ENCODE data around the gene ANKRD45. TPM values are rescaled to one million over a fixed set of nuclear protein-coding genes. Genes with fewer than 3 reads are reported as not detected.
"Not testable (repeated sequence)": the region's sequence is repeated elsewhere in the genome, so short reads cannot be mapped to it uniquely, and the experiment has no call there.

Gene ANKRD45
- total RNA-seq, 1 donor from 2014 or later = 1.3 TPM

DNA sequence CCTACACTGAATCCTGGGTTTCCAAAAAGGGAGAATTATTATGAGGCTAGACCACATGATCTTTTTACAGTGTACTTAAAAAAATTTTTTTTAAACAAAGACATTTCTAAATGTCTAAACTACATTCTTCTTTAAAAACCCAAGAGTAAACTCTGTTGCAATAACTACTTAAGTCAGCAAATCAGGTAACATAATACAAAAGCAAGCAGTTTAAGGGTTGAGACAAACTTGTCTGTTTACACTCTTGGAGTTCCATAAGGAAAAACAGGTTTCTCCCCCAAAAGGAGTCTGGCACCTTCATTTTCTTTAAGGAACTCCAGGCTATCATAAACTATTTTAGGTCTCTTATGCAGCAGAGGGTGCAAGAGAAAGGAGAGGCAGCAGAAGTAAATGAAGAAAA, 12.5 kb upstream of the ANKRD45 start:
- Mint-ChIP-seq H3K36me3 (ENCODE audit: low read depth, unreplicated experiment) (no peaks in the 10 kb centered on the region), H3K27ac (ENCODE audit: unreplicated experiment) (no peak overlapping the region)

GRCh38 chr1:173680152-173680551, 10.5 kb upstream of the ANKRD45 start:
- not testable (repeated sequence) for H3K27me3 Mint-ChIP-seq (ENCODE audit: unreplicated experiment); H3K9me3 Mint-ChIP-seq (ENCODE audit: unreplicated experiment); H3K4me3 Mint-ChIP-seq (ENCODE audit: unreplicated experiment); DNase-seq (ENCODE audit: low spot score); H3K36me3 Mint-ChIP-seq (ENCODE audit: low read depth, unreplicated experiment); H3K4me1 Mint-ChIP-seq (ENCODE audit: unreplicated experiment); H3K27ac Mint-ChIP-seq (ENCODE audit: unreplicated experiment)

More for the DNA sequence above, 12.5 kb upstream of the ANKRD45 start:
- no peak overlapping the region for H3K4me3 Mint-ChIP-seq (ENCODE audit: unreplicated experiment)
- TF ChIP-seq, protein P1, sequence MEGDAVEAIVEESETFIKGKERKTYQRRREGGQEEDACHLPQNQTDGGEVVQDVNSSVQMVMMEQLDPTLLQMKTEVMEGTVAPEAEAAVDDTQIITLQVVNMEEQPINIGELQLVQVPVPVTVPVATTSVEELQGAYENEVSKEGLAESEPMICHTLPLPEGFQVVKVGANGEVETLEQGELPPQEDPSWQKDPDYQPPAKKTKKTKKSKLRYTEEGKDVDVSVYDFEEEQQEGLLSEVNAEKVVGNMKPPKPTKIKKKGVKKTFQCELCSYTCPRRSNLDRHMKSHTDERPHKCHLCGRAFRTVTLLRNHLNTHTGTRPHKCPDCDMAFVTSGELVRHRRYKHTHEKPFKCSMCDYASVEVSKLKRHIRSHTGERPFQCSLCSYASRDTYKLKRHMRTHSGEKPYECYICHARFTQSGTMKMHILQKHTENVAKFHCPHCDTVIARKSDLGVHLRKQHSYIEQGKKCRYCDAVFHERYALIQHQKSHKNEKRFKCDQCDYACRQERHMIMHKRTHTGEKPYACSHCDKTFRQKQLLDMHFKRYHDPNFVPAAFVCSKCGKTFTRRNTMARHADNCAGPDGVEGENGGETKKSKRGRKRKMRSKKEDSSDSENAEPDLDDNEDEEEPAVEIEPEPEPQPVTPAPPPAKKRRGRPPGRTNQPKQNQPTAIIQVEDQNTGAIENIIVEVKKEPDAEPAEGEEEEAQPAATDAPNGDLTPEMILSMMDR (IDR thresholded peaks at IDR 0.05; ENCODE audit: unreplicated experiment) = no peak
- H3K9me3 Mint-ChIP-seq (ENCODE audit: unreplicated experiment) = no peaks in the 10 kb centered on the region
- H3K27me3 Mint-ChIP-seq (ENCODE audit: unreplicated experiment) = no peaks in the 10 kb centered on the region
- DNase-seq (ENCODE audit: low spot score) = no peak
- H3K4me1 Mint-ChIP-seq (ENCODE audit: unreplicated experiment) = no peaks in the 10 kb centered on the region

DNA sequence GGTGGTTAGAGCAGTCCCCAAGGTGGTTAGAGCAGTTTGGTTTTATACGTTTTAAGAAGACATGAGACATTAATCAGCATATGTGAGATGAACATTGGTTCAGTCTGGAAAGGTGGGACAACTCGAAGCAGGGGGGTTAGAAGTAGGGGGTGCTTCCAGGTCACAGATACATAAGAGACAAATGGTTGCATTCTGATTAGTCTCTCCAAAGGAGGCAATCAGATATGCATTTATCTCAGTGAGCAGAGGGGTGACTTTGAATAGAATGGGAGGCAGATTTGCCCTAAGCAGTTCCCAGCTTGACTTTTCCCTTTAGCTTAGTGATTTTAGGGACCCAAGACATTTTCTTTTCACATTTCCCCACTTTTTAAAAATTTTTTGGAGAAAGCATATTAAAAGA, 4.8 kb upstream of the ANKRD45 start:
- not testable (repeated sequence) for H3K9me3 Mint-ChIP-seq (ENCODE audit: unreplicated experiment); DNase-seq (ENCODE audit: low spot score); H3K4me3 Mint-ChIP-seq (ENCODE audit: unreplicated experiment); H3K4me1 Mint-ChIP-seq (ENCODE audit: unreplicated experiment); H3K27ac Mint-ChIP-seq (ENCODE audit: unreplicated experiment); H3K27me3 Mint-ChIP-seq (ENCODE audit: unreplicated experiment); H3K36me3 Mint-ChIP-seq (ENCODE audit: low read depth, unreplicated experiment)

DNA sequence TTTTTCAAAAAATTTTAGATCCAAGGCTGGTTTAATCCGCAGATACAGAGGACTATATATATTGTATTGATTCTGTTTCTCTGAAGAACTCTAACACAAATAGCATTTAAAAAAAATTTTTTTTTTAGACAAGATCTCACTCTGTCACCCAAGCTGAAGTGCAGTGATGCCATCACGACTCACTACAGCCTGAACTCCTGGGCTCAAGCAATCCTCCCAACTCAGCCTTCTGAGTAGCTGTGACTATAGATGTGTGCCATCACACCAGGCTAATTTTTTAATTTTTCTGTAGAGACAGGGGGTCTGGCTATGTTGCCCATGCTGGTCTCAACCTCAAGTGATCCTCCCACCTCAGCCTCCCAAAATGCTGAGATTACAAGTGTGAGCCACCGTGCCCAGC, 3.0 kb downstream of the ANKRD45 start:
- TF ChIP-seq, protein P1 (IDR thresholded peaks at IDR 0.05; ENCODE audit: unreplicated experiment) = no peak
- peaks cover 8% of the 10 kb centered on the region for H3K4me1 Mint-ChIP-seq (ENCODE audit: unreplicated experiment)
- peaks cover 3% of the 10 kb centered on the region for H3K36me3 Mint-ChIP-seq (ENCODE audit: low read depth, unreplicated experiment)
- H3K27ac Mint-ChIP-seq (ENCODE audit: unreplicated experiment) = no peak overlapping the region
- no peaks in the 10 kb centered on the region for H3K27me3 Mint-ChIP-seq (ENCODE audit: unreplicated experiment)
- H3K9me3 Mint-ChIP-seq (ENCODE audit: unreplicated experiment) = no peaks in the 10 kb centered on the region
- H3K4me3 Mint-ChIP-seq (ENCODE audit: unreplicated experiment) = no peak overlapping the region
- no peak for DNase-seq (ENCODE audit: low spot score)

GRCh38 chr1:173663159-173663558, 6.5 kb downstream of the ANKRD45 start:
- H3K9me3 Mint-ChIP-seq (ENCODE audit: unreplicated experiment) = no peaks in the 10 kb centered on the region
- no peaks in the 10 kb centered on the region for H3K36me3 Mint-ChIP-seq (ENCODE audit: low read depth, unreplicated experiment)
- no peaks in the 10 kb centered on the region for H3K4me1 Mint-ChIP-seq (ENCODE audit: unreplicated experiment)
- TF ChIP-seq, protein P1 (IDR thresholded peaks at IDR 0.05; ENCODE audit: unreplicated experiment) = no peak
- H3K27me3 Mint-ChIP-seq (ENCODE audit: unreplicated experiment) = no peaks in the 10 kb centered on the region
- no peak for DNase-seq (ENCODE audit: low spot score)
- H3K4me3 Mint-ChIP-seq (ENCODE audit: unreplicated experiment) = no peak overlapping the region
- no peak overlapping the region for H3K27ac Mint-ChIP-seq (ENCODE audit: unreplicated experiment)

DNA sequence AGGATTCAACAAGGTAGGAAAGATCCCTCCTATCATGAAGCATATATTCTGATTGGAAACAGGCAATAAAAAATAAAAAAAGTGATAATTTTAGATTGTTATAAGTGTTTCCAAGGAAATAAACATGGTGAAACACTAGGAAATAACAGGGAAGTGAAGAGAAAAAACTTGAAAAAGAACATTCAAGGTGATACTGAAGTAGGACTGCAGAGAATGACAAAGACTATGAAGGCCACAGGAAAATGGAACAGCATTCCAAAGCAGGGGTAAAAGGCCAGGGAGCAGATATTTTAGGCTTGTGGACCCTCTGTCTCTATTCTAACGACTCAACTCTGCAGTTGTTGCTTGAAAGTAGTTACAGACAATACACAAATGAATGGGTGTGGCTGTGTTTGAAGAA, 7.9 kb downstream of the ANKRD45 start:
- Mint-ChIP-seq H3K27me3 (ENCODE audit: unreplicated experiment) (no peaks in the 10 kb centered on the region), H3K36me3 (ENCODE audit: low read depth, unreplicated experiment) (no peaks in the 10 kb centered on the region), H3K4me1 (ENCODE audit: unreplicated experiment) (no peaks in the 10 kb centered on the region), H3K4me3 (ENCODE audit: unreplicated experiment) (no peak overlapping the region), H3K9me3 (ENCODE audit: unreplicated experiment) (no peaks in the 10 kb centered on the region), H3K27ac (ENCODE audit: unreplicated experiment) (no peak overlapping the region)
- TF ChIP-seq, protein P1 (IDR thresholded peaks at IDR 0.05; ENCODE audit: unreplicated experiment) = no peak
- DNase-seq (ENCODE audit: low spot score) = no peak
